OCI-LY1 (cell line): ENCODE data around the gene PDSS1.
A peak's percentile ranks its signal among the peaks of the same experiment; 100 is the strongest.

Experiments used
- H2AFZ ChIP-seq: fragments of 200-600 bp; sonication (generic), shearing (Covaris generic); 2 replicates; pipeline ENCODE4 v1.6.0; 2014; ENCODE audit warnings: antibody characterized with exemption, mild to moderate bottlenecking, low read length
- H3F3A ChIP-seq: fragments of 200-600 bp; sonication (generic), shearing (Covaris generic); 2 replicates; pipeline ENCODE4 v1.6.0; 2014; ENCODE audit warnings: mild to moderate bottlenecking, antibody characterized with exemption, low read length, moderate library complexity; ENCODE audit not compliant: insufficient read depth
- H3K27ac ChIP-seq: fragments of 200-600 bp; sonication (generic); 2 replicates; pipeline ENCODE4 v1.5.1; 2014; ENCODE audit warnings: low read length, mixed run types, mild to moderate bottlenecking, low read depth; ENCODE audit not compliant: poor library complexity, severe bottlenecking
- H3K27me3 ChIP-seq: fragments of 200-600 bp; sonication (generic); 2 replicates; pipeline ENCODE4 v1.6.0; 2014; ENCODE audit warnings: antibody characterized with exemption, mild to moderate bottlenecking, low read length, moderate library complexity; ENCODE audit not compliant: insufficient read depth
- H3K36me3 ChIP-seq: fragments of 200-600 bp; sonication (generic); 2 replicates; pipeline ENCODE4 v1.6.1; 2014; ENCODE audit warnings: mild to moderate bottlenecking, antibody characterized with exemption, low read length, moderate library complexity, mixed read lengths; ENCODE audit not compliant: insufficient read depth
- H3K4me1 ChIP-seq: fragments of 200-600 bp; sonication (generic); 2 replicates; pipeline ENCODE4 v1.5.1; 2014; ENCODE audit warnings: mild to moderate bottlenecking, low read length, moderate library complexity; ENCODE audit not compliant: insufficient read depth, severe bottlenecking
- H3K4me2 ChIP-seq: fragments of 200-600 bp; sonication (generic), shearing (Covaris generic); 2 replicates; pipeline ENCODE4 v1.6.1; 2014; ENCODE audit warnings: low read length
- H3K4me3 ChIP-seq: fragments of 200-600 bp; sonication (generic); 2 replicates; pipeline ENCODE4 v1.5.1; 2014; ENCODE audit warnings: low read length, low read depth, mild to moderate bottlenecking, mixed read lengths; ENCODE audit not compliant: poor library complexity, severe bottlenecking
- H3K79me2 ChIP-seq: fragments of 200-600 bp; shearing (Covaris generic); 2 replicates; pipeline ENCODE4 v1.6.1; 2016; ENCODE audit warnings: mixed run types, low read length, mixed read lengths; ENCODE audit not compliant: insufficient read depth
- H3K9ac ChIP-seq: fragments of 200-600 bp; sonication (generic), shearing (Covaris generic); 2 replicates; pipeline ENCODE4 v1.6.1; 2014; ENCODE audit warnings: mild to moderate bottlenecking, low read length, mixed read lengths
- H3K9me2 ChIP-seq: fragments of 200-600 bp; sonication (generic), shearing (Covaris generic); 2 replicates; pipeline ENCODE4 v1.6.1; 2014; ENCODE audit warnings: low read depth, mild to moderate bottlenecking, low read length, mixed read lengths
- H3K9me3 ChIP-seq: fragments of 200-600 bp; shearing (Covaris generic); 2 replicates; pipeline ENCODE4 v1.6.1; 2014; ENCODE audit warnings: low read length, mixed read lengths
- H4K20me1 ChIP-seq: fragments of 200-600 bp; sonication (generic), shearing (Covaris generic); 2 replicates; pipeline ENCODE4 v1.6.0; 2016; ENCODE audit warnings: mild to moderate bottlenecking, low read length; ENCODE audit not compliant: insufficient read depth
- EZH2 ChIP-seq: fragments of 200-600 bp; sonication (generic), shearing (Covaris generic); IDR thresholded peaks from 2 replicates; pipeline ENCODE4 v1.8.0; 2017; ENCODE audit warnings: borderline replicate concordance, mixed run types, mild to moderate bottlenecking, antibody characterized with exemption, low read length, moderate library complexity, mixed read lengths
- TF ChIP-seq, protein P1 (sequence below): fragments of 200-600 bp; sonication (generic), shearing (Covaris generic); IDR thresholded peaks from 2 replicates; pipeline ENCODE4 v1.5.1; 2017; ENCODE audit warnings: mild to moderate bottlenecking, antibody characterized with exemption, low read length, moderate library complexity, mixed read lengths

Gene PDSS1

GRCh38 chr10:26776258-26776657 lies 78.8 kb downstream of the PDSS1 start:
- H3K27me3 ChIP-seq: no peaks in the 10 kb centered on the region
- TF ChIP-seq, protein P1, sequence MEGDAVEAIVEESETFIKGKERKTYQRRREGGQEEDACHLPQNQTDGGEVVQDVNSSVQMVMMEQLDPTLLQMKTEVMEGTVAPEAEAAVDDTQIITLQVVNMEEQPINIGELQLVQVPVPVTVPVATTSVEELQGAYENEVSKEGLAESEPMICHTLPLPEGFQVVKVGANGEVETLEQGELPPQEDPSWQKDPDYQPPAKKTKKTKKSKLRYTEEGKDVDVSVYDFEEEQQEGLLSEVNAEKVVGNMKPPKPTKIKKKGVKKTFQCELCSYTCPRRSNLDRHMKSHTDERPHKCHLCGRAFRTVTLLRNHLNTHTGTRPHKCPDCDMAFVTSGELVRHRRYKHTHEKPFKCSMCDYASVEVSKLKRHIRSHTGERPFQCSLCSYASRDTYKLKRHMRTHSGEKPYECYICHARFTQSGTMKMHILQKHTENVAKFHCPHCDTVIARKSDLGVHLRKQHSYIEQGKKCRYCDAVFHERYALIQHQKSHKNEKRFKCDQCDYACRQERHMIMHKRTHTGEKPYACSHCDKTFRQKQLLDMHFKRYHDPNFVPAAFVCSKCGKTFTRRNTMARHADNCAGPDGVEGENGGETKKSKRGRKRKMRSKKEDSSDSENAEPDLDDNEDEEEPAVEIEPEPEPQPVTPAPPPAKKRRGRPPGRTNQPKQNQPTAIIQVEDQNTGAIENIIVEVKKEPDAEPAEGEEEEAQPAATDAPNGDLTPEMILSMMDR: no peak
- TF ChIP-seq EZH2: no peak
- no peaks in the 10 kb centered on the region for H3F3A ChIP-seq
- peaks cover 33% of the 10 kb centered on the region for H3K4me1 ChIP-seq
- peaks cover 100% of the 10 kb centered on the region for H3K79me2 ChIP-seq
- no peak overlapping the region for H3K4me3 ChIP-seq
- no peak overlapping the region for H2AFZ ChIP-seq
- no peaks in the 10 kb centered on the region for H3K9me3 ChIP-seq
- H3K36me3 ChIP-seq: peaks cover 33% of the 10 kb centered on the region
- H4K20me1 ChIP-seq: no peaks in the 10 kb centered on the region
- no peak overlapping the region for H3K27ac ChIP-seq
- no peak overlapping the region for H3K9ac ChIP-seq
- H3K9me2 ChIP-seq: no peaks in the 10 kb centered on the region
- H3K4me2 ChIP-seq: no peak overlapping the region

DNA sequence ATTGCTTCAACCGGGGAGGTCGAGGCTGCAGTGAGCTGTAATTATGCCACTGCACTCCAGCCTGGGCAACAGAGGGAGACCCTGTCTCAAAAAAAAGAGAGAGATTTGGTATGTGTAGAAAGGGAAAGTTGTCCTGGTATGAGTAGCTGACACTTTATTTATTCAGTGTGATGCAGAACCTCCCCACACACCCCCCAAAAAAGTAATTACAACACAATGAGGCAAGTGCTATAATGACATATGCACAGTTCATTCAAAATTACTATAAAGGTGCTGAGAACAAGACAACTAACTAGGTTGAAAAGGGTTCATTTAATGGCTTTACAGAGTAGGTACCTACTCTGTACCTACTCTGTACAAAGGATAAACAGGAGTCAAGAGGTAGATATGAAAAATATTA lies 80.2 kb downstream of the PDSS1 start:
- H3K27me3 ChIP-seq: no peaks in the 10 kb centered on the region
- TF ChIP-seq EZH2: no peak
- H2AFZ ChIP-seq: no peak overlapping the region
- H3K9me3 ChIP-seq: no peaks in the 10 kb centered on the region
- peaks cover 100% of the 10 kb centered on the region for H3K79me2 ChIP-seq
- no peak overlapping the region for H3K4me2 ChIP-seq
- peaks cover 29% of the 10 kb centered on the region for H3K36me3 ChIP-seq
- H3K27ac ChIP-seq: no peak overlapping the region
- H3F3A ChIP-seq: no peaks in the 10 kb centered on the region
- H3K9me2 ChIP-seq: no peaks in the 10 kb centered on the region
- H3K4me1 ChIP-seq: peaks cover 47% of the 10 kb centered on the region
- H3K9ac ChIP-seq: no peak overlapping the region
- no peaks in the 10 kb centered on the region for H4K20me1 ChIP-seq
- no peak overlapping the region for H3K4me3 ChIP-seq

GRCh38 chr10:26779176-26779860 lies 81.8 kb downstream of the PDSS1 start:
- Histone ChIP-seq H3F3A (no peaks in the 10 kb centered on the region), H3K4me3 (no peak overlapping the region), H3K4me2 (no peak overlapping the region), H3K9ac (no peak overlapping the region), H3K9me2 (no peaks in the 10 kb centered on the region), H3K79me2 (peaks cover 100% of the 10 kb centered on the region), H4K20me1 (no peaks in the 10 kb centered on the region), H3K4me1 (peaks cover 64% of the 10 kb centered on the region), H3K27me3 (no peaks in the 10 kb centered on the region), H3K27ac (peak overlapping the region; percentile 55), H2AFZ (no peak overlapping the region), H3K9me3 (no peaks in the 10 kb centered on the region), H3K36me3 (peaks cover 29% of the 10 kb centered on the region)
- TF ChIP-seq, protein P1: no peak
- no peak for TF ChIP-seq EZH2
